Sciatic nerve (tissue), 1 donor: ENCODE data around the gene LHX4. TPM values are rescaled to one million over a fixed set of nuclear protein-coding genes. Genes with fewer than 3 reads are reported as not detected.

Experiments used
- total RNA-seq: library from RNA; stranded (reverse); fragmentation: NEBNext Ultra II Directional; extraction: Animal tissue kit (Norgen Biotek cat#: 25700); gene quantifications from one replicate; pipeline ENCODE4 v1.2.1, GENCODE V29; 2021
- donor health status: DM: no; HTN: no; CAD: no.

LHX4 gene
- total RNA-seq, 1 donor from 2014 or later: not detected

Other genes starting within 250 kb of the LHX4 start
- 46.3 TPM for gene QSOX1, start 75.4 kb upstream of the LHX4 start, total RNA-seq